GOT3 (cell line): Measurements from ENCODE around the gene OR6J1.
"Not testable (repeated sequence)": the region's sequence is repeated elsewhere in the genome, so short reads cannot be mapped to it uniquely, and the experiment has no call there.

Source experiments
- DNase-seq: peaks from one replicate; lab custom pipeline; 2025; ENCODE audit warnings: mixed read lengths; lab: John Stamatoyannopoulos, UW

OR6J1 gene

GRCh38 chr14:22650960-22651521, 6.9 kb upstream of the OR6J1 start:
- DNase-seq = no peak

DNA sequence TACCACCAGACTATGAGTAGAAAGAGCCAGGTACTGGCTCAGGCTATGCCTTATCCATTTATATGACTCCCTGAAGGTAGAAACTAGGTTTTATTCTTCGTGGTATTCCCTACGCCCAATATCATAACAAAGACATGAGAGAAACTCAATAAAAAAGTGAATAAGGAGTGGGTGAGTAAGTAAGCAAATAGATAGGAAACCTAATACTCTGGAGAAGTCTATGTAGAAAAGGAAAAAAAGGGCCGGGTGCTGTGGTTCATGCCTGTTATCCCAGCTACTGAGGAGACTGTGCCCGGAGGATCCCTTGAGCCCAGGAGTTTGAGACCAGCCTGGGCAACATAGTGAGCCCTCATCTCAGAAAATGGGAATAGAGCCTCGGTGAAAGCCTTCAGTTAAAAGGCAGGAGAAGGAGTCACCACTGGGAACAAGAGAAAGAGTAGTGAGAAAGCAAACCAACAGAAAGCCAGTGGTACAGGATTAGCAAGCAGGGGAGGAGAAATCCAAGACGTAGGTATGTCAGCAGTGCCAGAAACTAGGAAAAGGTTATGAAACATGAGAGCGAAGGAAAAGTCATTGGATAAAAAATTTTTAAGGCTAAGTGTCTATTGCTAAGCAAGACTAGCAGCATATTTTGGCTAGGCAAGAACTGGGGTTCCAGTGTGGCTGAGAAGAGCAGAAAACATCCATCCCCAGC, 6.0 kb upstream of the OR6J1 start:
- no peak for DNase-seq

- no peak for DNase-seq
These were observed 4.4 kb upstream of the OR6J1 start for GRCh38 chr14:22648506-22648905.

DNA sequence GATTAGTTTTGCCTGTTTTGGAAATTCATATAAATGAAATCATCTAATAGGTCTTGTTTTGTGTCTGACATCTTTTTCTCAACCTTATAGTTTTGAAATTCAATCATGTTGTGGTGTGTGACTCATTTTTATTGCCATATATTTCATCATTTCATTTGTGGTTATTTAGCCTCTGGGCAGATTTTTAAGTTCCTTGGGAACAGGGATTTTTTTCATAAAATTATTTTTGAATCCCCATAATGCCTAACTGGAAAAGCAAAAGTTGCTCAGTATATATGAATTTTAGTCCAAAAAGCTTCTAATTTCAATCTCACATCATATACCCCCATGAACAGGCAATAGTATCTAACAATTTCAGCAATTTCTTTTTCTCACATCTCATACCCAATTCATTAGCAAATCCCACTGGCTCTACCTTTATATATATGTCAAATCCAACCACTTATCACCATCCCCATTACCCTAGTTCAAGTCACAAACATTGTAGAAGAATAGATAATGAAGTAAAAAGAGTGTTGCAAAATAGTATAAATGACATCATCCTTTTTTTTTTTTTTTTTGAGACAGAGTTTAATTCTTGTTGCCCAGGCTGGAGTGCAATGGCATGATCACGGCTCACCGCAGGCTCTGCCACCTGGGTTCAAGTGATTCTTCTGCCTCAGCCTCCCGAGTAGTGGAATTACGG, 2.6 kb upstream of the OR6J1 start:
- no peak for DNase-seq

DNA sequence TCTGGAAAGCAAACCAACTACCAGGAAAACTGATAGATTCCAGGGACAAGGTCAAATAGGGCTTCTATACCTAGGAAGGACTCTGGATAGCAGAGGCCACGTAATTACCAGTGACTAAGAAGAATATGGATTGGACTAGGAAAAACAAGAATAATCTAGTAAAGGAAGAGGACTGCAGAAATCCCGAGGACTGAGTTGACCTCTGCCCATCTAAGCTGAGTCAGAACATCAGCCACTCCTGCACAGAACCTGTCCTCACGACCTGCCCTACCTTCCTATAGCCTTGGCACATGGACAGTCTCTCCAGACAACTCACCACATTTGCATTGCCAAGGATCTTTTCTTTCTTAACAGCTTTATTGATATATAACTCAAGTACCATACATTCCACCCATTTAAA, 2.3 kb downstream of the OR6J1 start:
- no peak for DNase-seq

DNA sequence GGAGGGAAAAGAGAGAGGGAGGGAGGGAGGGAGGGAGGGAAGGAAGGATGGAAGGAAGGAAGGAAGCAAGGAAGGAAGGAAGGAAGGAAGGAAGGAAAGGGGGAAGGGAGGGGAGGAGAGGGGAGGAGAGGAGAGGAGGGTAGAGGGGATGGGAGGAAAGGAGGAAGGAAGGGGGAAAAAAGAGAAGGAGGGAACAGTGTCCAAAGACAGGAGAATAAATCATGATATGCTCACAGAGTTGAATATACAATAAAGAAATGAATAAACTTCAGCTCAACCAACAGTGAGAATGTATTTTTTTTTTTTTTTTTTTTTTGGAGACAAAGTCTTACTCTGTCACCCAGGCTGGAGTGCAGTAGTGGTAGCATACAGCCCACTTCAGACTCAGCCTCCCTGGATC, 4.0 kb downstream of the OR6J1 start:
- DNase-seq = no peak

GRCh38 chr14:22635980-22636379, 8.2 kb downstream of the OR6J1 start:
- DNase-seq = not testable (repeated sequence)

DNA sequence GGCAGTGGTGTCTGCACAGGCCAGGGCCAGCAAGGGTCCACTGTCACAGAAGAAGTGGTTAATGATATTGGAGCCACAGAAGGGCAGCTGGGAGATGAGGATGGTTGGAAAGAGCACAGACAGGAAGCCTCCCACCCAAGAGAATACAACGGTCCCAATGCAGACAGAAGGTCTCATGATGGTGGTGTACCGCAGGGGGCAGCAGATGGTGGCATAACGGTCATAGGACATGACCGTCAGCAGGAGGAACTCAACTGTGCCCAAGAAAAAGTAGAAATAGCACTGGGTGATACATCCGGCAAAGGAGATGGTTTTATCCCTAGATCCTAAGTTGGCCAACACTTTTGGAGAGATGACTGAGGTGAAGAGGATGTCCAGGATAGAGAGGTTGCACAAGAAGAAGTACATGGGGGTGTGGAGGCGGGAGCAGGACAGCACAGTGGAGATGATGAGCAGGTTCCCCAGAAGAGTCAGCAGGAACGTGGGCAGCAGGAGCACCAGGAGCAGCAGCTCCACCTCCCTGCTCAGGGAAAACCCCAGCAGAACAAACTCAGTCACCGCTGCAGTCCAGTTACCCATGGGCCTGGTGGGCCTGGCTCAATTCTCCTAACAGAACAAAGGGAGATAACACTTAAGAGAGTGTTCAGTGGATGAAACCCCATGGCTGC, 9.8 kb downstream of the OR6J1 start:
- DNase-seq = no peak

- peak; percentile 7 for DNase-seq
These were observed 13.7 kb downstream of the OR6J1 start for GRCh38 chr14:22630486-22630885.

- no peak for DNase-seq
These were observed 14.1 kb downstream of the OR6J1 start for GRCh38 chr14:22630066-22630465.

GRCh38 chr14:22629361-22629760, 14.8 kb downstream of the OR6J1 start:
- DNase-seq = no peak

DNA sequence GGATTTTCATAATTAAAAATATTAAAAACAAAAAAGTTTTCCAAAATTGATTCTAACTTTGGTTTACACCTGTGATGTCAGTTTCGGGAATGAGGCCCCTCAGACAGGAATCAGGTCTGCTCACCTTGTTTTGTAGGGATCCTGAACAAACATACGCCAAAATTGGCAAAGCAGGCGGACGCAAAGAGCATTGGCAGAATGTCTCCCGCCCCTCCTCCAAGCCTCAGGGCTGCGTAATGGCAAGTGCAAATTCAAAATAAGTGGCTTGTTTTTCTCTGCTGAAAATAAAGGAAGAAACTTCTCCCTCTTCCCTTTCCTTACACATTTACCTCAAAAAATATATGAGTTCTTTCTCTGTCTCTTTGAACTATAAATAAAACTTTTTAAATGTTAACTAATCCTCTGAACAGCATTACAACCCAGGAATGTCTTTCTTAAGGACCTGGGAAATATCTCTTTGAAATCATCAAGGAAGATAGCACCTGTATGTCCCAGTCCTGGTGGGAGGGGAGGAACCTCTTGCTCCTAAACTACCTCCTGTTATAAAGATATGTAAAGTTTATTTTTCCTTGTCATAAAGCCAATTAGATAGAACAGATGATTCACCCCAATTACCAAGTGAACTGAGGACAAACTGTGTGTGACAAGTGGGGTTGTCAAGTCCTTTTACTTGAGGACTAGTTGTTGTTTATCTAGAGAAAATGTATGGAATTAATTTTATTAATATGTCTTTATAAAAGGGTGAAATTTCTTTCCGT, 16.5 kb downstream of the OR6J1 start:
- no peak for DNase-seq

DNA sequence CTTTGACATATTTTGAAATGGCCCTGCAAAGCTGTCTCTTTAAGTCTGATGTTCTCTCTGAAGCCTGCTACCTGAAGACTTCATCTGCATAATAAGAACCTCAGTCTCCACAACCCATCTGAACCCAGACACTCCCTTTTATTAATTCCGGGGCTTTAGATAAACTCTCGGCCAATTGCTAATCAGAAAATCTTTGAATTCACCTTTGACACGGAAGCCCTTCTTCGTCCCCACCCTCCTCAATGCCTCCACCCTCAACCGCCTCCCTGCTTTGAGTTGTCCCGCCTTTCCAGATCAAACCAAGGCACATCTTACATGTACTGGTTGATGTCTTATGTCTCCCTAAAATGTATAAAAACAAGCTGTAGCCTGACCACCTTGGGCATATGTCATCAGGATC, 17.6 kb downstream of the OR6J1 start:
- no peak for DNase-seq

DNA sequence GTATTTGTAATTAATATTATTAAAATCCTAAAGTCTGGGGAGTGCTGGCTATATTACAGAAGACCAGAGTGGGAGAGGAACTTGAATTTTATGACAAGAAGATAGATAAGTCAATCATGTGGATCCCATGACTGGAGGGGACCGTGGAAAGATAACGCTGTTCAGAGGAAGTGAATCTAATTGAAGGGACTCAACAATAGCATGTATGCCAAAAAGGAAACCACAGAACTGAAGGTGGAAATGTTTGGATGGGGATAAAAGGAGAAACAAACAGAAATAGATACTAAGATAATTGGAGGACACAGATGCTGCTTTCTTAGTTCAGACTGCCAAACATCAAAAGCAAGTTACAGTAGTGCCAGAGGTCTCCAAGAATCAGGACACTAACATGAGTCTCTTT, 21.1 kb downstream of the OR6J1 start:
- no peak for DNase-seq

- DNase-seq = no peak
These were observed 21.9 kb downstream of the OR6J1 start for GRCh38 chr14:22622255-22622654.

DNA sequence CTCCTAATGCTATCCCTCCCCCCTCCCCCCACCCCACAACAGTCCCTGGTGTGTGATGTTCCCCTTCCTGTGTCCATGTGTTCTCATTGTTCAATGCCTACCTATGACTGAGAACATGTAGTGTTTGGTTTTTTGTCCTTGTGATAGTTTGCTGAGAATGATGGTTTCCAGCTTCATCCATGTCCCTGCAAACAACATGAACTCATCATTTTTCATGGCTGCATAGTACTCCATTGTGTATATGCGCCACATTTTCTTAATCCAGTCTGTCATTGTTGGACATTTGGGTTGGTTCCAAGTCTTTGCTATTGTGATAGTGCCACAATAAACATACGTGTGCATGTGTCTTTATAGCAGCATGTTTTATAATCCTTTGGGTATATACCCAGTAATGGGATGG, 28.4 kb downstream of the OR6J1 start:
- not testable (repeated sequence) for DNase-seq

- DNase-seq = no peak
These were observed 29.8 kb downstream of the OR6J1 start for GRCh38 chr14:22614240-22614799.

- no peak for DNase-seq
These were observed 30.4 kb downstream of the OR6J1 start for GRCh38 chr14:22613736-22614239.

GRCh38 chr14:22613106-22613695, 31.0 kb downstream of the OR6J1 start:
- no peak for DNase-seq

DNA sequence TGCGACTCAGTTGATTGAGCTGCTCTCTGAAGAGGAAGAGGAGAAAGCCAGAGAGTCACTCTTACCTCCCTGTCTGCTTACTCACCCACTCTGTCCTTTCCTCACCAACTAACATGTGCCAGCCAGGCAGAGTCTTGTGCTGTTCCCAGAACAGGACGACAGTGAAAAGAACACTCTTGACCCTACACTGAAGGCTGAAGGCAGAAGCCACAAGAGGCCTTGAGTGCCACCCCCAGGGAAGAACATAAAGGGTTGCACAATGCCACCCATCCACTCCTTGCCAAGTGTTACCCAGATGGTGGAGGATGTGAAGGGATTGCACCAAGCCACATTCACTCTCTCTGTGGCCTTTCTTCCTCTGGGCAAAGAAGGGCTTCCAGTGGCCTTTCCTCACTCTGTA, 33.2 kb downstream of the OR6J1 start:
- DNase-seq = no peak

DNA sequence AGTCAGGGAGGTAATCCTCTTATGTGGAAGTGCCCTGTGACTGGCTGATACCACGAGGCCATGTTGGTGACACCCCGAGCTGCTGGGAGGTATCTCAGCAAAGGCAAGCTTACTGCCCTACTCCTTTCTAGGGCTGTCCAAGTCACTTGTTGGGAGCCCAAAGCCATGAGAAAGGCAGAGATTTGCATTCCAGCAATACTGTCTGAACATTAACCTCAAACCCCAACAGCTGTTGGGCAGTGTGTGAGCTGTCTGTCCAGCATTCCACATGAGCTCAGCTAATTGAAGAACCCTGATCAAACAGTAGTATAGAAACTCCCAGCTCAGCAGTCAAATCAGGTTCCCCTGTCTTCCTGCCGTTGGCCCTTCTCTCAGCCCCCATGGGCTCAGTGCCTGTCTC, 36.9 kb downstream of the OR6J1 start:
- DNase-seq = no peak
